GM12865 (cell line): ENCODE measurements around the gene SPAG16.

Experiments
- DNase-seq: peaks from one replicate; pipeline ENCODE4 v3.0.0; 2010; ENCODE audit warnings: low read depth
- H3K4me3 ChIP-seq: 2 replicates; pipeline ENCODE4 v1.5.1; 2011; ENCODE audit warnings: mild to moderate bottlenecking, low read depth, low read length, control low read depth
- CTCF ChIP-seq: IDR thresholded peaks from 2 replicates; pipeline ENCODE4 v1.5.1; 2011; ENCODE audit warnings: low read length, control low read depth, low read depth, inconsistent platforms; ENCODE audit not compliant: insufficient read depth; ENCODE audit errors: missing control alignments

SPAG16 gene

DNA sequence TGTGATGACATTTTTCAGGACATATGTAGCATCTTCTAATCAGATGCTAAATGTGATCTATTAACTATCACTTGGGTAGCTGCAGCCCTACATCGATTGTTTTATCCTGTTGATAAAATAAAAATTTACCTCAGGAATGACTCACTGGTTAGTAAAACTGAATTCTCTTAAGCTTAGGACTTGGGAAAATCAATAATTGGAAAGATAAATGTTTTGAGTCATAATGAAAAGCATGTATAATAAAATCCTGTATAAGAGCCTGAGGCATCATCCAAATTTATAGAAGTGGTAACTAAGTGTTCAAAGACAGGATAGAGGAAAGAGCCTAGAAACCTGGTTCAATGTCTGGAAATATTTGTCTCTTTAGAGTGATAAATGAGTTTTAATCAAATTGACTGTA, 958.5 kb downstream of the SPAG16 start:
- TF ChIP-seq CTCF: no peak
- no peak overlapping the region for H3K4me3 ChIP-seq
- no peak for DNase-seq

GRCh38 chr2:214244847-214245246, 960.6 kb downstream of the SPAG16 start:
- TF ChIP-seq CTCF: no peak
- no peak for DNase-seq
- H3K4me3 ChIP-seq: no peak overlapping the region

DNA sequence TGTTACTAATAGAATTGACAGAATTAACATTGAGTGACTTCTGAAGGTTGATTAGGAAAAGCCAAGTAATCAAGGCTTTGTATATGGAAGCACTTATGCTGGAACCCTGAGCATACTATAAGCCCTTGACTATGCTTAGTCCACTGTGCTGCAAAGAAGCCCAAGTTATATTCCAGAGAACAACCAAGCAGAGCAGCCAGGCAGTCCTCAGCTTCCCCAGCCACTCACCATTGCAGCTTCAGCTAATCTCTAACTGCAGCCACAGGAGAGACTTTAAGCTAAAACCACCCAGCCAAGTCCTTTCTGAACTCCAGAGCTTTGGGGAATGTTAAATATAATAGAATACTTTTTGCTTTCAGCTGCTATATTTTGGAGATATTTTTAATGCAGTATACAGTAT, 962.2 kb downstream of the SPAG16 start:
- DNase-seq: no peak
- TF ChIP-seq CTCF: no peak
- no peak overlapping the region for H3K4me3 ChIP-seq

GRCh38 chr2:214247531-214247930, 963.3 kb downstream of the SPAG16 start:
- H3K4me3 ChIP-seq: no peak overlapping the region
- TF ChIP-seq CTCF: no peak
- no peak for DNase-seq

- H3K4me3 ChIP-seq: no peak overlapping the region
- DNase-seq: no peak
- no peak for TF ChIP-seq CTCF
These were observed 970.8 kb downstream of the SPAG16 start for GRCh38 chr2:214255046-214255445.

GRCh38 chr2:214261683-214262082, 977.4 kb downstream of the SPAG16 start:
- no peak for DNase-seq
- H3K4me3 ChIP-seq: no peak overlapping the region
- TF ChIP-seq CTCF: no peak

DNA sequence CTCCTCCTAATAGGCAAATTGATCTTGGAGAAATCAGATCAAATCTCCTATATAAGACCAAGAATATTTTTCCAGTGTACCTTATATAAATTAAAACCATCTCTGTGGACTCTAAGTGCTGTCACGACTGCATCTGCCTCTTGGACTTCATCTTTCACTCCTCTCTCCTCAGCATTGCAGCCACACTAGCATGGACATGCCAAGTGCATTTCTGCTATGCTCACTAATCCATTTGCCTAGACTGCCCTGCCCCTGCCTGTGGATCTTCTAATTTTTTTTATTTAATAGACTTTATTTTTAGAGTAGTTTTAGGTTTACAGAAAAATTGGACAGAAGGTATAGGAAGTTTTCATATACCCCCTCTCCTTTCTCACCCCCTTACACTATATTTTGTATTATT, 979.9 kb downstream of the SPAG16 start:
- no peak for DNase-seq
- no peak for TF ChIP-seq CTCF
- no peak overlapping the region for H3K4me3 ChIP-seq
